Activated gamma-delta T cell treated with Interleukin-2 at 50 U/mL for 16 hours (primary cell): Measurements from ENCODE around the gene ANTXR1.

Experiments
- DNase-seq: peaks from one replicate; pipeline ENCODE4 v3.0.0-alpha.2; 2020

Gene ANTXR1

DNA sequence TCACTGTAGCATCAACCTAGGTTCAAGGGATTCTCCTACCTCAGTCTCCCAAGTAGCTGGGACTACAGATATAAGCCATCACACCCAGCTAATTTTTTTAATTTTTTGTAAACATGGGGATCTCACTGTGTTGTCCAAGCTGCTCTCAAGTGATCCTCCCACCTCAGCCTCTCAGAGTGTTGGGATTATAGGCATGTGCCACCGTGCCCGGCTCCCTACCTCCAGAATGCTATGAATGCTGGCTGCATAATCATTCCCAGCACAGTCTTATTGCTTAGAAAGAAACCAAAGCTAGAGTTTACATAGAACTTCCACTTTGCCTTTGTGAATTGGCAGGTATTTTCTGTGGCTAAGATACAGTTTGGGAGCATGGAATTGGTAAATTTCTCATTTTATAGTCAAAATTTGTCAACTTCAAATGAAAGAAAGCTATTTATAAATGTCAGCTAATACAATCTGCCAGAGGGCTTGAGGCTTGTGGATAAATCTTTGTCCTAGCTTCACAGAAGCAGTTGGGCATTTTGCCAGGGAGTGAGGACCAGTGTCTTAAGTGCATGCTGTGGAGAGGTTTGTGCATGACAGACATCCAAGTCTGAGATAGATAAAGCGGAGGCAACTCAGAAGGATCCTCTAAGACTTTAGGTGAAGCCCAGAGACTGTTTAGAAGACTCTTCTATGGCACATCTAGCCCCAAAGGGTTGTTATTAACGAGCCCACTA lies 175.4 kb downstream of the ANTXR1 start:
- no peak for DNase-seq

DNA sequence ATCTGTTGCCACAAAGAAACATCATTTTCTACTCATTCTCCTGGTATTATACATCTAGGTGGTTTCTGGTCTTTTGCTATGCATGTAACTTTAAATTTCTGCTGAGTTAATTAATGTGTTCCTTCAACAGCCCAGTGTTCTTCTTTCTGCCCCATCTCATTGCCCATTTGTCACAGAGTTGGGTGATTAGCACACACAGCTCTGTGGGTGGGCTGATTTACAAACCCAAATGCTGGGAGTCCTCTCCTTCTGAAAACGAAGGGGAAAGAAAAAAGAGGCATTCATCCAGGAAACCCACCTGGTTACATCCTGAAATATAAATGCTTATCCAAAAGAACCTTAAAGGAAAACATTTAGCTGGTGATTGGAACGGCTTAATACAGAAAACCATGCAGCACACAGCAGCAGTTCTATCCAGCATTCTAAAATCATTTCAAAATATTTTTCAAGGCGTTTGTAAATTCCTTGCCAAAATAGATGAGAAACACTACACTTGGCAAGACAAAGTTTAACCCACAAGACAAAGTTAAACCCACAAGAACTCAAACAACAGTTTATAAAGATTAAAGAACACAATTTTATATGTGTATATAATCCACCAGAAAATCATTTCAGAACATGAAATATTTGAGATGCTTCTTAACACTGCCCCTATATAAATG lies 177.9 kb downstream of the ANTXR1 start:
- DNase-seq: no peak

DNA sequence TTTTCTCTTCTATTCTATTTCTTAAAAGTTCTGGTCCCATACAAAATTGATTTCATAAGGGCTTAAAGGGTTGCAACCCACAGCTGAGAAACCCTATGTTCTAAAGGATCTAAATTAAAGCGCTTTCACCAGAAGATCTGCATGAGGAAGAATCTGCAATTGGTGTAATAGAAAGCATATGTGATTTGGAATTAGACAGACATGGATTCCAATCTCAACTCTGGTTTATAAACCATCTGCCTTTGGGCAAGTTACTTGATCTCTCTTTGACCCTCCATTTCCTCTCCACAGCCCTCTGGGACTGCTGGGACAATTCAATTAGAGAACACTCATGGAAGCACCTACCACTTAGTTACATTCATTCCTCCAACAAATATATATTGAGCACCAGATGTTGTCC lies 178.7 kb downstream of the ANTXR1 start:
- no peak for DNase-seq

- DNase-seq: no peak
These were observed 179.4 kb downstream of the ANTXR1 start for GRCh38 chr2:69192176-69192945.

- no peak for DNase-seq
These were observed 182.7 kb downstream of the ANTXR1 start for GRCh38 chr2:69195706-69196105.

DNA sequence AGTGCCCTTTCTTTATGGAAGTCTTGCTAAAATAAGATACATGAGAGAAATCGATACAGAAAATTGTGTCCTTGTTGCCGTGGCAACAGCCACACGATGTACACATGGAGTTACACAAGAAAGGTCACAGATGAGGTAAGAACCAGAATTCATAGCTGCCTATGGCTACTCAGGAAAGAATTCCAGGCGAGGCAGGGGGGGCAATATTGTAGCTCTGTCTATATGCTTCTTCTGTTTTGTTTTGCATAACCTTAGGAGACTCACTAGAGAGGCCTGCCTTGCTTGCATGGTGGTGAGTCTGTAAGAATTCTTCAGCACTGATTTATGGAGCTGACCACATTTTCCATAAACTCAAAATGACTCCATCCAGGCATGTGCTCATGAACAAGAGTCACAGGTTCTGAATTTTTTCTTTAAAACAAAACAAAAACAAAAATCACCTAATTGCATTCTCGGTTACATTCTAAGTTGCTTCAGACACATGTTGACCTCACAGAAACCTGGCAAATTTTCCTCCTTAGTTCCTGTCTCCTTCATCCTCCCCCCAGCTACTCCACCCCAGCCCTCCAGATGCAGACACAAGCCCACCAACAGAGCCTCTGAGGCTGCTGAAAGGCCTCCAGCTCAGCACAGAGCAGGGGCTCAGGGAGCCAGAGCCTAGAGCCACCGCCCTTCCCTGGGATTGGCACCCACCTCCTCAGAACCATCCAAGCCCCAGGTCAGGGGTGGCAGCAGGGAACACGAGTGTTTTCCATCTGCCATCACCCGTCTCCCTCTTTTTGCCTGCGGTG lies 183.5 kb downstream of the ANTXR1 start:
- DNase-seq: no peak

- DNase-seq: no peak
These were observed 187.1 kb downstream of the ANTXR1 start for GRCh38 chr2:69200107-69200520.

GRCh38 chr2:69201259-69201658 lies 188.3 kb downstream of the ANTXR1 start:
- no peak for DNase-seq

- DNase-seq: no peak
These were observed 189.3 kb downstream of the ANTXR1 start for GRCh38 chr2:69202327-69202726.

- no peak for DNase-seq
These were observed 190.4 kb downstream of the ANTXR1 start for GRCh38 chr2:69203166-69203985.

DNA sequence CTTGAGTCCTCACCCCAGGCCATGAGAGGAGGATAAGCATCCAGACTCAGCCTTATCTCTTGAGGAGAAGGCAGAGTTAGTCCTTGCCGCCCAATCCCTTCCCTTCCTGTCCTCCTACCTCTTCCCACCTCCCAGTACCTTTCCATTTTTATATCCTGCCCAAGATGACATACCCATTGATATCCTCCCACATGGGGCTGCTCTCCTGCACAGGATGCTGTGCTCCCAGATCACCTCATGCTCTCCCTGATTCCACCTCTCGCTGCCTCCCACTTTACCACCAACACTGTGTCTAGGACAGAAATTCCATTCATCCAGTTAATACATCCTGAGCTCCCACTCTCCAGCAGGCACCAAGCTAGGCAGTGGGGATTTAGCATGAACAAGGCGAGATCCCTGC lies 191.7 kb downstream of the ANTXR1 start:
- DNase-seq: no peak

- no peak for DNase-seq
These were observed 192.1 kb downstream of the ANTXR1 start for GRCh38 chr2:69205076-69205475.

DNA sequence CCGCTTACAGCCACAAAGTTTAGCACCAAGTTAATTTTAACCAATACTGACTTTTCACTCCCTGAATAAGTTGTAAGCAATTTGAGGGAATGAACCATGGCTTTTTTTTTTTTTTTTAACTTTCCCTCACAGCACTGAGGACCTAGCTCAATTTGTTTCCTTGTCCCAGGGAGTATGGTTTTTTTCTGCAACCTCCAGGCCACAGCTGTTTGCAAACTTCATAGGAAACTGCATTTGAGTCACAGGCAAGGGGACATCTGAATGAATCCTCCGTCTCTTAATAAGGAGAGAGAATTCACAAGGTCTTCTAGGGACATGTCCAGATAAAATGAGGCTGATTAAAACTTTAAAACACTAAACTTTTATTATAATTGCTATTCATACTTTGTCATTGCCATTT lies 192.5 kb downstream of the ANTXR1 start:
- DNase-seq: no peak

- DNase-seq: no peak
These were observed 195.1 kb downstream of the ANTXR1 start for GRCh38 chr2:69208023-69208595.

DNA sequence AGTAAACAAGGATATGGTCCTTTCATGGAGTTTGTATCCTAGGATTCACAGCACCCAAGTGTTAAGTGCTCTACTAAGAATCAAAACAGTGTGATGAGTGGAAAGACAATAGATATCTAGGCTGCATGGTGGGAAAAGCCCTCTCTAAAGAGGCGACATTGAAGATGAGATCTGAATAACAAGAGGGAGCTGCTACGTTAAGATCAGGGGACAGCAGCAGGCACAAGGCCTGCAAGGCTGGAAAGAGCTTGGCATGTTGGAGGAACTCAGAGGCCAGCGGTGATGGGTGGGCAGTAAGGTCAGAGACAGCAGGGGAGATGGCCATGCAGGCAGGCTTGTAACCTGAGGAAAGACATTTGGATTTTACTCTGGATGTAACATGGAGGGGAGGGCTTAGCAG lies 196.5 kb downstream of the ANTXR1 start:
- DNase-seq: no peak

DNA sequence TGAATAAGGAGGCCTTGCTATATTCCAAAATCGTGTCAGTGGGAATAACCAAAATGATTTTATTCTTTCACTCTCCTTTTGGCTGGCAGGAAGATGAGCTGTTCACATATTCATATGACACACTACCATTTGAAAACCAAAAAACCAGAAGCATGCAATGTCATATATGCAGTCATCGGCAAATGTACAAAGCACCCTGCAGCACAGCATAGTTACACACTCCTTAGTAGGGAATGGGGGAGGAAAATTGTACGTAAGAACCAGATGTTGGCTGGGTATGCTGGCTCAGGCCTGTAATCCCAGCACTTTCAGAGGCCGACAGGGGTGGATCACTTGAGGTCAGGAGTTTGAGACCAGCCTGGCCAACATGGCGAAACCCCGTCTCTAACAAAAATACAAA lies 197.4 kb downstream of the ANTXR1 start:
- DNase-seq: no peak

GRCh38 chr2:69211048-69211447 lies 198.1 kb downstream of the ANTXR1 start:
- no peak for DNase-seq

- no peak for DNase-seq
These were observed 198.7 kb downstream of the ANTXR1 start for GRCh38 chr2:69211686-69212085.

- no peak for DNase-seq
These were observed 199.5 kb downstream of the ANTXR1 start for GRCh38 chr2:69212238-69213028.

DNA sequence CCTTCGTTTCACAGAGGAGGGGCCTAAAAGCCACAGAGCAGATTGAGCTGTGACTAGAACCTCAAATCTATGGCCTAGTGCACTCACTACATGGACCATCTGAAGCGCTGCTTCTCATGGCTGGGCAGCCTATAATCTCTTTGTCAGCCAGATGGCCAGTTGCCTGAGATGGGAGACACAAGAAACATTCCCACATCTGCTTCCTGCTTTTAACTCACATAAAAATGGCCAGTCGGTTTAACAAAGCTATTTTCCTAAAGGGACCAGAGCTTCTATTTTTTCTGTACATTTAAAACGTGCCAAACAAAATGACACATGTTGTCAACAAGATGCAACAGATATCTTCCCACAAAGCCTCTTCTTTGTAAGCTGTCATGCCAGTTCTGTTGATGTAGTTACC lies 200.2 kb downstream of the ANTXR1 start:
- no peak for DNase-seq

- DNase-seq: no peak
These were observed 200.8 kb downstream of the ANTXR1 start for GRCh38 chr2:69213782-69214181.
